Measurements from ENCODE around the gene TINCR.
"Not testable (repeated sequence)": the region's sequence is repeated elsewhere in the genome, so short reads cannot be mapped to it uniquely, and the experiment has no call there.

Gene TINCR

DNA sequence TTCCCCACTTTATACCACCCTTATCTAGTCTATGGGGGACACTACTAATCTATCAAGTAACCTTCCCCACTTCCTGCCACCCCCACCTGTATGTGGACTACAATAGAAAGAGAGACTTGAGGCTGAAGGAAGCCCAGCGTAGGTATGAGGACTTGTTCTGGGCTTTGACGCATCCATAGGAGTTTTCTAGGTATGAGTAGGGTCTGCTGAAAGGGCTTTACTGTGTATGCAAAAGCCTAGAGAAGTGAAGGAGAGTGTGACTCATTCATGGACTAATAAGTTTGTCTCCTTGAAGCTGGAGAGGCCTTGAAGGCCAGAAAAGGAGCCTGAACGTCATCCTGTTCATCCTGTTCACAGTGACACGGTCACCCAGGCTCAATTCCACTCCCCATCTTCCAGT lies 21.8 kb downstream of the TINCR start:
- H3K36me3 ChIP-seq (ENCODE audit: control insufficient read depth in 4 of 4, insufficient read depth in 4 of 4, low read length in 3 of 4), result no peaks in the 10 kb centered on the region
- no peak overlapping the region for H3K27ac ChIP-seq (ENCODE audit: insufficient read depth in 1 of 2, low read depth in 1 of 2, low read length in 2 of 2, poor library complexity in 1 of 2, severe bottlenecking in 2 of 2)
- H3K27me3 ChIP-seq (replicated peaks in 2 of 5; ENCODE audit: control insufficient read depth in 4 of 5, insufficient read depth in 5 of 5, low read length in 4 of 5), result no peaks in the 10 kb centered on the region
- POLR2A ChIA-PET, result no interaction called here
- WGBS (ENCODE audit: insufficient coverage), result 92% methylated on average over 3 of the region's 4 CpGs
- DNase-seq, result no peak
- no peak overlapping the region for H3K4me3 ChIP-seq (ENCODE audit: control insufficient read depth in 1 of 7, extremely low read depth in 1 of 7, insufficient read depth in 4 of 7, low read depth in 2 of 7, low read length in 6 of 7)
- peaks cover 0 to 2% (median 0%) of the 10 kb centered on the region in 4 experiments for H3K4me1 ChIP-seq (ENCODE audit: control extremely low read depth in 1 of 4, control insufficient read depth in 4 of 4, insufficient read depth in 4 of 4, low read length in 3 of 4)
- CTCF ChIA-PET, result interaction anchor here (0.6 to 2.8 kb wide), 5 partner anchors 28 to 112 kb away, joined by 3 to 28 read pairs (median 6); no protein-coding TSS in a partner anchor
- no peaks in the 10 kb centered on the region for H3K9me3 ChIP-seq (ENCODE audit: control extremely low read depth in 1 of 5, control insufficient read depth in 4 of 5, insufficient read depth in 2 of 5, low read depth in 1 of 5, low read length in 4 of 5)

DNA sequence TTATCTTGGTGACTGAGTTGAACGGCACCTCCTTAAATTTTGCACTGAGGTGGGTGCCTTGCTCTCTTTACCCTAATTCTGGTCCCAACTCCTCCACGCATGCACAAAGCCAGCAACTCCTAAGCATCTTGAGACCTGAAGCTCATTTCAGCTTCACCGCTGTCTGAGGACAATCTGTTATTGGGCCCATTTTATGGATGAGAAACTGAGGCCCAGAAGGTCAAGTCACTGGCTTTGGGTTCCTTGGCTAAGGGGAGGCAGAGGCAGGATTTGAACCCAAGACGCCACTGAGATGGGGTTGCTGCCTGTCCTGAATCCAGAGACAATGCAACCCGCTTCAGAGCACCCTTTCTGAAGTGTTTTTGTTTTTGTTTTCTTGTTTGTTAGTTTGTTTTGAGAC lies 22.7 kb downstream of the TINCR start:
- peaks cover 0 to 2% (median 0%) of the 10 kb centered on the region in 4 experiments for H3K4me1 ChIP-seq (ENCODE audit: control extremely low read depth in 1 of 4, control insufficient read depth in 4 of 4, insufficient read depth in 4 of 4, low read length in 3 of 4)
- H3K27me3 ChIP-seq (replicated peaks in 2 of 5; ENCODE audit: control insufficient read depth in 4 of 5, insufficient read depth in 5 of 5, low read length in 4 of 5), result peaks cover 0 to 1% (median 0%) of the 10 kb centered on the region in 5 experiments
- no peaks in the 10 kb centered on the region for H3K36me3 ChIP-seq (ENCODE audit: control insufficient read depth in 4 of 4, insufficient read depth in 4 of 4, low read length in 3 of 4)
- no peak for DNase-seq
- H3K27ac ChIP-seq (ENCODE audit: insufficient read depth in 1 of 2, low read depth in 1 of 2, low read length in 2 of 2, poor library complexity in 1 of 2, severe bottlenecking in 2 of 2), result no peak overlapping the region
- ChIA-PET POLR2A (no interaction called here), CTCF (interaction anchor here (0.7 kb wide), 2 partner anchors 34 to 144 kb away, joined by 4 read pairs; no protein-coding TSS in a partner anchor)
- H3K9me3 ChIP-seq (ENCODE audit: control extremely low read depth in 1 of 5, control insufficient read depth in 4 of 5, insufficient read depth in 2 of 5, low read depth in 1 of 5, low read length in 4 of 5), result no peaks in the 10 kb centered on the region
- 90% methylated on average over 5 of the region's 5 CpGs for WGBS (ENCODE audit: insufficient coverage)
- H3K4me3 ChIP-seq (ENCODE audit: control insufficient read depth in 1 of 7, extremely low read depth in 1 of 7, insufficient read depth in 4 of 7, low read depth in 2 of 7, low read length in 6 of 7), result no peak overlapping the region

DNA sequence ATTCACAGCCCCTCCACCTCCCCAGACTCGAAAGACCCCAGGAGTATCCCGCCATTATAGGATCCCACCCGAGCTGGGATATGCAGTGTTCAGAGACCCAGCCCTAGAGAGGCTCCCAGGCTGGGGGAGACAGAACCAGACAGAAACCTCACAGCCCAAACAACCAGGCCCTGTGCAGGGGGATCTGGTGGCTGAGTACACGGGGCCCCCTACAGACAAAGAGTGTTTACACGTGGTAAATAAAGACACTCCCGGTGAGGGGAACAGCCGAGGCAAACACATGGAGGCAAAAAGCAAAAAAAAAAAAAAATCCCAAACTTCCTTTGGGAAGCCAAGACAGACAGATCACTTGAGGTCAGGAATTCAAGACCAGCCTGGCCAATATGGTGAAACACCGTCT lies 25.1 kb downstream of the TINCR start:
- 64% methylated on average over 4 of the region's 8 CpGs for WGBS (ENCODE audit: insufficient coverage)
- H3K36me3 ChIP-seq (ENCODE audit: control insufficient read depth in 4 of 4, insufficient read depth in 4 of 4, low read length in 3 of 4), result no peaks in the 10 kb centered on the region
- ChIA-PET CTCF (no interaction called here), POLR2A (no interaction called here)
- no peak overlapping the region for H3K4me3 ChIP-seq (ENCODE audit: control insufficient read depth in 1 of 7, extremely low read depth in 1 of 7, insufficient read depth in 4 of 7, low read depth in 2 of 7, low read length in 6 of 7)
- no peak for DNase-seq
- no peaks in the 10 kb centered on the region for H3K9me3 ChIP-seq (ENCODE audit: control extremely low read depth in 1 of 5, control insufficient read depth in 4 of 5, insufficient read depth in 2 of 5, low read depth in 1 of 5, low read length in 4 of 5)
- H3K27me3 ChIP-seq (replicated peaks in 2 of 5; ENCODE audit: control insufficient read depth in 4 of 5, insufficient read depth in 5 of 5, low read length in 4 of 5), result peaks cover 0 to 17% (median 4%) of the 10 kb centered on the region in 5 experiments
- no peaks in the 10 kb centered on the region for H3K4me1 ChIP-seq (ENCODE audit: control extremely low read depth in 1 of 4, control insufficient read depth in 4 of 4, insufficient read depth in 4 of 4, low read length in 3 of 4)
- H3K27ac ChIP-seq (ENCODE audit: insufficient read depth in 1 of 2, low read depth in 1 of 2, low read length in 2 of 2, poor library complexity in 1 of 2, severe bottlenecking in 2 of 2), result no peak overlapping the region

DNA sequence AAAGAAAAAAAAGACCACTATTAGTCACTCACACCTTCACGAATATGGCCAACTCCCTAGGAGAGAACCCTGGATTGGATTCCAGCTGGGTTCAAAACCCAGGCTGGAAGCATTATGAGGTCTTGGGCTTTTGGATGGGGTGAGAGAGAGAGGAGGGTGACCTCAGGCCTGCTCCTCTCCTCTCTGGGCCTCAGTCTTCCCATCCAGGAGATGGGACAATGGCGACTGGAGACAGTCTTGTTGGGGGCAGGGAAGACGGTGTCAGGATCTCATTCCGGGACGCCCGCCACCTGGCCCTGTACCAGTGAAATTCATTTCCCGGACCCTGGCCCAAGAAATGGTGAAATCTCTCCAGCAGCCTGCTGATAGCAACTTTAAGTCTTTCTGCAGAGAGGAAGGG lies 26.3 kb downstream of the TINCR start:
- H3K27ac ChIP-seq (ENCODE audit: insufficient read depth in 1 of 2, low read depth in 1 of 2, low read length in 2 of 2, poor library complexity in 1 of 2, severe bottlenecking in 2 of 2), result no peak overlapping the region
- no peaks in the 10 kb centered on the region for H3K36me3 ChIP-seq (ENCODE audit: control insufficient read depth in 4 of 4, insufficient read depth in 4 of 4, low read length in 3 of 4)
- 96% methylated on average over 6 of the region's 7 CpGs for WGBS (ENCODE audit: insufficient coverage)
- no peak overlapping the region for H3K4me3 ChIP-seq (ENCODE audit: control insufficient read depth in 1 of 7, extremely low read depth in 1 of 7, insufficient read depth in 4 of 7, low read depth in 2 of 7, low read length in 6 of 7)
- ChIA-PET POLR2A (no interaction called here), CTCF (no interaction called here)
- peaks cover 0 to 29% (median 8%) of the 10 kb centered on the region in 5 experiments for H3K27me3 ChIP-seq (replicated peaks in 2 of 5; ENCODE audit: control insufficient read depth in 4 of 5, insufficient read depth in 5 of 5, low read length in 4 of 5)
- DNase-seq, result no peak
- no peaks in the 10 kb centered on the region for H3K9me3 ChIP-seq (ENCODE audit: control extremely low read depth in 1 of 5, control insufficient read depth in 4 of 5, insufficient read depth in 2 of 5, low read depth in 1 of 5, low read length in 4 of 5)
- peaks cover 0 to 4% (median 0%) of the 10 kb centered on the region in 4 experiments for H3K4me1 ChIP-seq (ENCODE audit: control extremely low read depth in 1 of 4, control insufficient read depth in 4 of 4, insufficient read depth in 4 of 4, low read length in 3 of 4)

DNA sequence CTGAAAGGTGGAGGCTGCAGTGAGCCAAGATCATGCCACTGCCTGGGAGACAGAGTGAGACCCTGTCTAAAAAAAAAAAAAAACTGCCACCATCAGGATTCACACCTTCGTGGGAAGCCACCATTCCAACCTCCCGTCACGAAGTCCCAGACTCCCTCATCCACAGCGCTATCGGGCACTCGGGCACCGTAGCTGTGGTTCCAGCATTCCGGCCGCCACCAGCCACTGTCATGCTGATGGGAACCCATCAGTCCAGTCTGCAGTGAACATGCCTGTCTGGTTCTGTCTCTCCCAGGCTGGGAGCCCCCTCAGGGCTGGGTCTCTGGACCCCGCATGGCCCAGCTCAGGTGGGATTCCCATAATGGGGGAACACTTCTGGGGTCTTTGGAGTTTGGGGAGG lies 27.5 kb downstream of the TINCR start:
- ChIA-PET POLR2A (interaction anchor here (0.6 kb wide), 1 partner anchor 427 kb away, joined by 5 read pairs; no protein-coding TSS in a partner anchor), CTCF (no interaction called here)
- Histone ChIP-seq H3K9me3 (ENCODE audit: control extremely low read depth in 1 of 5, control insufficient read depth in 4 of 5, insufficient read depth in 2 of 5, low read depth in 1 of 5, low read length in 4 of 5) (peaks cover 0 to 10% (median 8%) of the 10 kb centered on the region in 5 experiments), H3K36me3 (ENCODE audit: control insufficient read depth in 4 of 4, insufficient read depth in 4 of 4, low read length in 3 of 4) (no peaks in the 10 kb centered on the region), H3K4me1 (ENCODE audit: control extremely low read depth in 1 of 4, control insufficient read depth in 4 of 4, insufficient read depth in 4 of 4, low read length in 3 of 4) (peaks cover 0 to 5% (median 0%) of the 10 kb centered on the region in 4 experiments), H3K27ac (ENCODE audit: insufficient read depth in 1 of 2, low read depth in 1 of 2, low read length in 2 of 2, poor library complexity in 1 of 2, severe bottlenecking in 2 of 2) (no peak overlapping the region), H3K27me3 (replicated peaks in 2 of 5; ENCODE audit: control insufficient read depth in 4 of 5, insufficient read depth in 5 of 5, low read length in 4 of 5) (peaks cover 0 to 41% (median 8%) of the 10 kb centered on the region in 5 experiments), H3K4me3 (ENCODE audit: control insufficient read depth in 1 of 7, extremely low read depth in 1 of 7, insufficient read depth in 4 of 7, low read depth in 2 of 7, low read length in 6 of 7) (no peak overlapping the region)
- WGBS (ENCODE audit: insufficient coverage), result 90% methylated on average over 9 of the region's 10 CpGs
- no peak for DNase-seq

DNA sequence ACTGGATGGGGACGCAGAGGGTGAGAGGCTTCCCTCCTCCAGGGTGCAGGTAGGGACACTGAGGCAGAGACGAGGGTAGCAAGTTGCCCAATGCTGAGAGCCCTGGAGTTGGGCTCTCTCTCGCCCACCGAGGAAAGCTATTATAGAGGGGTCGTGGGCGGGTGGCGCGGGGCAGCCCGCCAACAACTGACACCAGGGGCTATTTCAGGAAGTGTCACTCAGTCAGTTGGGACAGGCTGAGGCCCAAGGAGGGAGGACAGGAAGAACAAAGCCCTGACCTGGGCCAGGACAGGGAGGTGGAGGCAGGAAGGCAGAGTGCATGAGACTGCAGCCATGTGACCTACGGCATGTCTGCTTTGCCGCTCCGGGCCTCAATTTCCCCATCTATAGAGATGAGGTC lies 29.9 kb downstream of the TINCR start:
- no peaks in the 10 kb centered on the region for H3K36me3 ChIP-seq (ENCODE audit: control insufficient read depth in 4 of 4, insufficient read depth in 4 of 4, low read length in 3 of 4)
- peaks cover 0 to 28% (median 17%) of the 10 kb centered on the region in 5 experiments for H3K9me3 ChIP-seq (ENCODE audit: control extremely low read depth in 1 of 5, control insufficient read depth in 4 of 5, insufficient read depth in 2 of 5, low read depth in 1 of 5, low read length in 4 of 5)
- H3K4me3 ChIP-seq (ENCODE audit: control insufficient read depth in 1 of 7, extremely low read depth in 1 of 7, insufficient read depth in 4 of 7, low read depth in 2 of 7, low read length in 6 of 7), result no peak overlapping the region
- POLR2A ChIA-PET, result no interaction called here
- H3K27me3 ChIP-seq (replicated peaks in 2 of 5; ENCODE audit: control insufficient read depth in 4 of 5, insufficient read depth in 5 of 5, low read length in 4 of 5), result peaks cover 0 to 47% (median 8%) of the 10 kb centered on the region in 5 experiments
- DNase-seq, result no peak
- no peak overlapping the region for H3K27ac ChIP-seq (ENCODE audit: insufficient read depth in 1 of 2, low read depth in 1 of 2, low read length in 2 of 2, poor library complexity in 1 of 2, severe bottlenecking in 2 of 2)
- 74% methylated on average over 5 of the region's 12 CpGs for WGBS (ENCODE audit: insufficient coverage)
- peaks cover 0 to 5% (median 0%) of the 10 kb centered on the region in 4 experiments for H3K4me1 ChIP-seq (ENCODE audit: control extremely low read depth in 1 of 4, control insufficient read depth in 4 of 4, insufficient read depth in 4 of 4, low read length in 3 of 4)
- CTCF ChIA-PET, result no interaction called here

DNA sequence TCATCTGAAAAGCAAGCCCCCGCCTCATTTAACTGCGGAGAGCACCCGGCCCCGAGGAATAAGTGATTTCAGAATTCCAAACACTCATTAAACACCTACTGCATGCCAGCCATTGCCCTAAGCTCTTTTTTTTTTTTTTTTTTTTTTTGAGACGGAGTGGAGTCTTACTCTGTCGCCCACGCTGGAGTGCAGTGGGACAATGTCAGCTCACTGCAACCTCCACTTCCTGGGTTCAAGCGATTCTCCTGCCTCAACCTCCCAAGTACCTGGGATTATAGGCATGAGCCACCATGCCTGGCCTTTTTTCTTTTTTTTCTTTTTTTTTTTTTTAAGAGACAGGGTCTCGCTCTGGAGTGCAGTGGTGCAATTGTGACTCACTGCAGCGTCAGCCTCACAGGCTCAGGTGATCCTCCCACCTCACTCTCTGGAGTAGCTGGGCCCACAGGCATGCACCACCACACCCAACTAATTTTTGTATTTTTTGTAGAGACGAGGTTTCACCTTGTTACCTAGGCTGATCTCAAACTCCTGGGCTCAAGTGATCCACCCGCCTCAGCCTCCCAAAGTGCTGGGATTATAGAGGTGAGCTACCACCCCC lies 30.7 kb downstream of the TINCR start:
- DNase-seq; H3K4me1 ChIP-seq (ENCODE audit: control extremely low read depth in 1 of 4, control insufficient read depth in 4 of 4, insufficient read depth in 4 of 4, low read length in 3 of 4); H3K4me3 ChIP-seq (ENCODE audit: control insufficient read depth in 1 of 7, extremely low read depth in 1 of 7, insufficient read depth in 4 of 7, low read depth in 2 of 7, low read length in 6 of 7); CTCF ChIA-PET; H3K27ac ChIP-seq (ENCODE audit: insufficient read depth in 1 of 2, low read depth in 1 of 2, low read length in 2 of 2, poor library complexity in 1 of 2, severe bottlenecking in 2 of 2); POLR2A ChIA-PET; H3K36me3 ChIP-seq (ENCODE audit: control insufficient read depth in 4 of 4, insufficient read depth in 4 of 4, low read length in 3 of 4): not testable (repeated sequence)
- Histone ChIP-seq H3K27me3 (replicated peaks in 2 of 5; ENCODE audit: control insufficient read depth in 4 of 5, insufficient read depth in 5 of 5, low read length in 4 of 5) (peaks cover 0 to 47% (median 8%) of the 10 kb centered on the region in 5 experiments), H3K9me3 (ENCODE audit: control extremely low read depth in 1 of 5, control insufficient read depth in 4 of 5, insufficient read depth in 2 of 5, low read depth in 1 of 5, low read length in 4 of 5) (peaks cover 0 to 28% (median 17%) of the 10 kb centered on the region in 5 experiments)
- WGBS (ENCODE audit: insufficient coverage), result 56% methylated on average over 4 of the region's 12 CpGs

Measured in common myeloid progenitor, CD34-positive (primary cell).